GM10266 (cell line): ENCODE data around the gene ATG7.

Experiments
- DNase-seq: peaks from one replicate; pipeline ENCODE4 v3.0.0; 2012; ENCODE audit errors: extremely low spot score
- CTCF ChIP-seq: IDR thresholded peaks from 2 replicates; pipeline ENCODE4 v1.5.1; 2012; ENCODE audit warnings: mild to moderate bottlenecking, low read depth; ENCODE audit not compliant: control insufficient read depth, insufficient read depth; ENCODE audit errors: missing control alignments

Gene ATG7

GRCh38 chr3:11558411-11558903 is 286.3 kb downstream of the ATG7 start:
- DNase-seq, result no peak
- TF ChIP-seq CTCF, result no peak

GRCh38 chr3:11558918-11559815 is 287.0 kb downstream of the ATG7 start:
- no peak for TF ChIP-seq CTCF
- no peak for DNase-seq

- TF ChIP-seq CTCF, result no peak
- no peak for DNase-seq
These were observed 287.8 kb downstream of the ATG7 start for GRCh38 chr3:11559816-11560633.

GRCh38 chr3:11560746-11561145 is 288.5 kb downstream of the ATG7 start:
- no peak for TF ChIP-seq CTCF
- no peak for DNase-seq

GRCh38 chr3:11562277-11562881 is 290.2 kb downstream of the ATG7 start:
- DNase-seq, result no peak
- TF ChIP-seq CTCF, result no peak

- DNase-seq, result peak; percentile 27
- TF ChIP-seq CTCF, result no peak
These were observed 291.1 kb downstream of the ATG7 start for GRCh38 chr3:11563159-11563864.
